ENCODE measurements around the gene NTRK3.

GRCh38 chr15:88014454-88015160, 241.9 kb downstream of the NTRK3 start:
- no peak for TF ChIP-seq RAD21 (IDR thresholded peaks at IDR 0.05)
- no peak for TF ChIP-seq CTCF (IDR thresholded peaks at IDR 0.05; ENCODE audit: low read depth, low read length, missing input control)
- TF ChIP-seq YY1 (IDR thresholded peaks at IDR 0.05): no peak
- TF ChIP-seq MAX (IDR thresholded peaks at IDR 0.05): no peak
- TF ChIP-seq TAF1 (conservative IDR thresholded peaks at IDR 0.05): no peak
